IPS DF 19.7 (cell line): ENCODE measurements around the gene C1R.

Source experiments
- DNase-seq: peaks from one replicate; pipeline ENCODE4 v3.0.0-alpha.2; 2013; ENCODE audit warnings: low read depth, low spot score

The C1R gene

DNA sequence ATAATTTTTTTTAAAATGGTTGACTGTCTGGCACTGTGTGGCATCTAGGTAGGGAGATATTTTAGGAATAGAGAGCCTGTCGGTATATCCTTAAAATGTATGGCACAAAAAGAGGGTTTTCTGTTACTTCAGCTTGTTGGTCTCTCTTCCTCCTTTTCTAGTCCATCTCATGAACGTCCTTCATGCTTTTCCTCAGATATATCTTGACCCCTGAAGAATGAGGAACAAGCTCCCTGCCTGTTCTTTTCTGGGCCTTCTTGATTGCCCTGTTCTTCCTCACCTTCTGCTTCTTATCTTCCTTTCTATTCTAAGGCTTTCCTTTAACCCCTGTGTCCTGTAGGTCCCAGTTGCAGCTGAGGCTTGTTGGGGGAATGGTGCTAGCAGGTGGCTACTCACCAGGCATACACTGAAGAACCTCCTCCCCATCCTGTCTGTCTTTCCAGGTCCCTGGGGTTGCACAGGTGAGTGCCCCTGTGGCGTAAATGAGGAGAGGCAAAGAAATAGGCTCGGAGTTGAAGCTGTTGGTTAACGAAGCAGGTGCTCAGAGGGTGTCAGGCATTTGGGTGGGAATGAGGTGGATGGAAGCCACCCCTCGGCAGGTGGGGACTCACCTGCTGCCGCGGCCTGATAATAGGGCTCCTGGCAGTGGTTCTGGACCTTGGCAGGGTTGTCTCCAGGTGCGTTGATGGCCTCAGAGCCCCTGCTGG, 7.2 kb upstream of the C1R start:
- DNase-seq, result no peak

DNA sequence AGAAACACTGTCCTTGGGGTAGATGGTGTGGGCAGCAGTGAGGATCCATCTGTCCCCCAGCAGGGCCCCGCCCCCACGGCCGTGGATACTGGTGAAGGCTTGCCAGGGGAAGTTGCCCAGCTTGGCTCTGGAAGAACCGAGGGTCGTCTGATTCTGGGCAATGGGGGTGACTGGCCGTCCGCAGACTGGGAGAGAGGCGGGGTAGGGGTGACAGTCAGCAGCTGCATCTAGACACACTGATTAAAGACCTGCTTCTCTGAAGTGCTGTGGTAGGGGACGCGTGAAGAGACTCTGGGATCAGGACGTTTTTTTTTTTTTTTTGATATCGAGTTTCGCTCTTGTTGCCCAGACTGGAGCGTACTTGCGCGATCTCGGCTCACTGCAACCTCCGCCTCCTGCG, 4.7 kb upstream of the C1R start:
- no peak for DNase-seq

DNA sequence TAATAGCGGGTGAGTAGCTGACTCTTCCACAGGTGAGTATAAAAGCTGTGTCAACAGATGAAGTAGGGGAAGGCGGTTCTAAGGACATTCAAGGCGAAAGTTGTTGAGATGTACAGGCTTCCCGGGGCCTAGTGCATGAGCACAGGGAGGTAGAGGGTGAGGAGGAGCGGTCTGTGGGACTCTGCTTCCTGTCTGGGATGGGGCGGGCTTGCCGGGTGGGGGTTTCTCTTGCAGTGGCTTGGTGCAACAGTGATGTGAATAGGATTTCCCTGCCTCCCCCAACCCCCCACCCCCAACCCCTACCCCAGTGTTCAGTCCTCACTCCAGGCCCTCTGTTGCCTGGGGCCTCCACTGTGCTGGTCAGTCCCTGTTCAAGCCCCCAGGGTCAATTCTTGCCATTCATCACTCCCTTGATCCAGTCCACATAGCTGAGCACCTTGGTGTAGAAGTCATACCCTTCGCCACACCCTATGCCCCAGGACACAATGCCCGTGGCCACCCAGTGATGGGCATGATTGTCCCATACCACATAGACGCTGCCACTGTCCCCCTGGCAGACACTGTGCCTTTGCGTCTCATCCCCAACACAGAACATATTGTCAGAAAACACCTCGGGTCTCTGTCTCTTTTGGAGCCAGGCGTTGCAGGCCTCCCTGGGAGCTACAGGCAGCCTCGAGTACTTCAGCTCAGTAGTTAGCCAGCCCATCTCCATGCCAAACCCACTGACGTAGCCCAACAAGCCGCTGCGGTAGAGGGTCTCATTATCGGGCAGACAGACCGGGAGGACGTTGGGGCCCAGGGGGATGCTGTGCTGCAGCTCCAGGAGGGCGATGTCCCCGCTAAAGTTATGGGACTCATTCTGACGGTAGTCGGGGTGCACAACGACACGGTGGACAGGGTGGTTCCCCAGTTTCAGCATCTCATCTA, 4.0 kb upstream of the C1R start:
- no peak for DNase-seq

DNA sequence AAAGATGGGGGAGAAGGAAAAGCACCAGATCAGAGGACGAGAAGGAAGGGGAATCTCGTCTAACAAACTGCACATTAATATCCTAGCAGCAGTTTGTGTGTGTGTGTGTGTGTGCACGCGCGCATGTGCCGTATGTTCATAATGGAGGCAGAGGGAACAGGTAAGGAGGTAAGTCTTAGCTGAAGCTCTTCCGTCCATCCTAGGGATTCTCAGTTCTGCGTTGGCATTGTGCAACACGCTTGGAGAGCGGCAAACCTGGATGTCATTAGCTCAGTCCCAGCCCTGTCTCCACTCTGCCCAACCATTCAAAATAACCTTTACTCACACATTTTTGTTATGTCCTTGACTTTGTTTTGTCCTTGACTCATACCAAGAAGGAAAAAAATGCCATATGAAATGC, 1.6 kb upstream of the C1R start:
- no peak for DNase-seq

DNA sequence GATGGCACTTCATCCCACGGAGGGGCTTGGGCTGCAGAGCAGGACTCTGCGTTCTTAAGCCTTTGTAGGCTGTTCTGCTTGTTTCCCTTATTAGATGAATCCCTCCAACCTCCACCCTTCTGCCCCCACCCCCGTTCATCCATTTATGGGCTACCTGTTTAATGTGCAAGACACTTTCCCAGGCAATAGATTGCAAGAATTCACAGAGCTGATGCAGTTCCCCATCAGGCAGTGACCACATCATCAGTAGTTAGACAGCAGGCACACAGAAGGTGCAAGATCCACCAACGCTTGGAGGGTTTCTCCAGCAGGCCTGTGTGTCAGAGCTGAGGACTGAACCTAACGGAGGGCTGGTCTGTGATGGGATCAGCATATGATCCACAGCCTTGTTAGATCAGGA, 1.2 kb upstream of the C1R start:
- DNase-seq, result no peak

DNA sequence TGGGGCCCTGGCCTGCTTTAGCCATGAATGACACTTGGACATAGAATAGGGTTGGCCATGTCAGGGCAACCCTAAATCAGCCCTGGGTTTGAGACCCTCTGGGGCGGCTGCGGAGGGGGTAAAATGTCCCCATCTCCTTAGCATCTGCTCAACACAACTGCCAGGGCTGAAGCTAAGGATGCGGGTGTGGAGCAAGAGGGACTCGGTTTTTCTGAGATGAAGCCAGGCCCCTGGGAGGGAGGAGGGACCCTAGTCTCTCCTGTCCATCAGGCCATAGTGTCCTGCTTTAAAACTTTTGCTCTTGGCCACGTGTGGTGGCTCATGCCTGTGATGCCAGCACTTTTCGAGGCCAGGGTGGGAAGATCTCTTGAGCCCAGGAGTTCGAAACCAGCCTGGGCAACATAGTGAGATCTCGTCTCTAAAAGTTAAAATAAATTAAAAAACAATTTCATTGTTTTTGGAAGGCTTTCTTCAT, 778 bp upstream of the C1R start:
- DNase-seq, result no peak

DNA sequence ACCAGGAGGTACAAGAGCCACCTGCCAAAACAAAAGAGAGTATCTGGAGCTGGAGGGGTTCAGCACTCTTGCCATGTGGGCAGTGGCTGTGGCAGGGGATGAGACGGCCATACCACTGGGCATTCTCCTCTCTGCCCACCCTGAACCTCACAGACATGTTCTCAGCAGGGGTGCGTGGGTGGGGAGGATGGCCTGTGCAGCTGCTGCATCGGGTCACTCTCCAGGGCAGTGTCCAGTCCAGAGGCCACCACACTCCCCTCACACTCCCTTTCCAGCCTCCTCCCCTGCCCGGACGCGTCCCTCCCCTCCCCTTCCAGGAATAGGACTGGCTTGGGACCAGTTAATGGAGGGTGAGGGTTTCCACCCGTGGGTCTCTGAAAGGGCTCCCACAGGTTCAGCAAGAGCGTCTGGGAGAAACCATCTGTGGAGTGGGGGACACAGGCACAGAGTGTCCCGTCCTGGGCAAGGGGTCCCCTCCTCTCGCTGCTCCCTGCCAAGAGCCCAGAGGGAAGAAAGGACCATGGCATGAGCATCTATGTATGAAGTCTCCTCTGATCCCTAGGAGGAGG, 501 bp downstream of the C1R start:
- DNase-seq, result no peak

DNA sequence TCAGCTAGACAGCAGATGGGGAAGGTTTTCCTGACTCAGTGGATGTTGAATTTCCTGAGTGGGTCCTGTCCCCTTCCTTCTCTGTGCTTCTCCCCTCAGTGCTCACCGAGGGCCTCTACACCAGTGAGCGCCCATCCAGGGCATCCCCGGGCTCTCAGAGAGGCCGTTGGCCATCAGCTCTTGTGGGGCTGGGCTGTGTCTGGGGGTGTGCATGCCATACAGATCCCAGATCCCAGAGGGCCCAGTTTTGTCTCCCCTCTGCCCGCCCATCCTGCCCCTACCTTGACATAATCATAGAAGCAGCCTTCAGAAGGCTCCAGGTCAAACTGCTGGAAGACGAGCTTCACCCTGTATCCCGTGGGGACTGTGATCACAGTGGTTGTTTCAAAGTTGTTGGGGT, 1.1 kb downstream of the C1R start:
- no peak for DNase-seq

DNA sequence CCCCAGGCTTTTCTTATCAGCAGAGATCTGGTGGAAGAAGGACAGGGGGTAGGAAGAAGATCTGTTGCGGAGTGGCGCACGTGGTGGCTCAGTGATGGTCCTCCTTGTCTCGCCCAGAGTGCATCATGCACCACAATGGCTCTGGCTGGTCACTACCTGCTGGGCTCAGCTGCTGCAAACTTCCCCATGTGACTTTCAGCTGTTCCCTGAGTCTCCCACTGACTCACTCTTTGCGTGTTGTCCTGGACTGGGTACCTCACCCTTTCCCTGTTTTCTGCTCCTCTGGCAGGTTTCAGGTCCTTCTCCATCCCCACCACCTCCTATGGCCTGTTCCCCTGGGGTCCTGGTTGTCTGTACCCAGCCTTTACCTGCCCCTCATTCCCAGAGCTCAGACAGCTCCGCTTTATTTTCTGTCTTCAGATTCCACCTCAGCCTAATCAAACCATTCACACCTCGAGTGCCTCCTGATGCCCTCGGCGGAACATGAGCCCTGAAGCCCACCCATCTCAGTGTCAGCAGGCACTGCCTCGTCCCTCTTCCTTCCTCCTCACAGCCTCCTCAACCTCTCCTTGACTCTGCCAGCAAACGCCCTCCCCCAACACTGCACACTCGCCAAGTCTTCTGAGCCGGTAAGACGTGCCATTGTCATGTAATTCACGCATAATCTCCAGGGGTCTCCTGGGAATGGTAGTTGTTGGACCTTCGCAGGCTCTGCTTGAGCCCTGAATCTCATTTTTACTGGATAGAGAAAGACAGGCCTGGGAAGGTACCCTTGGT, 1.8 kb downstream of the C1R start:
- DNase-seq, result peak; percentile 64

DNA sequence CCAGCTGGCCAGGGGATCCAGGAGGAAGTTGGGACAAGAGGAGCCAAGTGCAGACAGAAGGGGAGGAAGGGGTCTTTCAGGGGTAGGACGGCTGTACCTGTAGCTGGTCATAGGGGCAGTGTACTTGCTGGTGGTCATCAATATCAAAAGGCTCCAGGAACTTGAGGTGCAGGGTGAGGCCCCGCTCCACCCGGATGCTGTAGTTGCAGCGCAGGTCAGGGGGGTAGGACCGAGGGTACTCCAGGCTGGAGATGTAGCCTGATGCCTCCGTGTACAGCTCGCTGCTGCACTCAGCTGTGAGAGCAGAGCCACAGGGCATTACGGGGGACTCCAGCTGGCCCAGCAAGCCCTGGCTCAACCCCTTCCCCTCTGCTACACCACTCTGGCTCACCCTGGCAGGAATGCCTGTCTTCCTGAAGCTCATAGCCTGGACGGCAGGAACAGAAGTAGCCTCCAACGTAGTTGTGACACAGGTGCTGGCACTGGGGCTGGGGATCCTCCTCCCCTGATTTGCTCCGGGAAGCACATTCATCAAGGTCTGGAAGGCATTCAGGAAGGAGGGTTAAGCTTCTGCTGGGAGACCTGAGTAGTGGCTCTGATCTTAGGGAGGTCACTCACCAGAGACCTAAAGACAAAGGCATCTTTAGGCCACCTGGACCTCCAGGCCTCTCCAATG, 2.9 kb downstream of the C1R start:
- DNase-seq, result no peak

DNA sequence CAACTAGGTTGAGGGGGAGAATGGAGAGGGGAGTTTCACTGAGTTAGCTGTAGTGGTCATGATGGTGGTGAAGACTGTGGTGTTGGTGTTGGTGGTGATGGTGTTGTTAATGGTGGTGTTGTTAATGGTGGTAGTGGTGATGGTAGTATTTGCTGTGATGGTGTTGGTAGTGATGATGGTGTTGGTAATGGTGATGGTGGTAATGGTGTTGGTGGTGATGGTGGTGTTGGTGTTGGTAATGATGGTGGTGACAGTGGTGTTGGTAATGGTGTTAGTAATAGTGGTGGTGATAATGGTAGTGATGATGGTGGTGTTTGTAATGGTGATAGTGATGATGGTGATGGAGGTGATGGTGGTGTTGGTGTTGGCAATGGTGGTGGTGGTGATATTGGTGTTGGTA, 9.1 kb downstream of the C1R start:
- DNase-seq, result no peak

DNA sequence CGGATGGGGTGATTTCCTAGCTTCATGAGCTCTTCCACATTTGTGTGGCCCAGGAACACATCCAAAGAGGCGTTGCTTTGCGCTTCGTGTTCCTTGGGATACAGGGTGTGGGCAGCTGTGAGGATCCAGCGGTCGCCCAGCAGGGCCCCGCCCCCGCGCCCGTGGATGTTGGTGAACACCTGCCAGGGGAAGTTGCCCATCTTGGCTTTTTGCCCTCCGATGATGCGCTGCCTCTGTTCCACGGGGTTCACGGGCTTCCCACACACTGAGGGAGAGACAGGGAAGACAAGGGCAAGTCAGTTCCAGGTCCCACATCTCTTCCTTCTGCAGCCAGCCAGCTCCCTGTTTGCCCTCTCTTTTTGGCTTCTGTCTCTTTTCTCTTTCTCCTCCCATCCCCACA, 11.2 kb downstream of the C1R start:
- DNase-seq, result no peak

DNA sequence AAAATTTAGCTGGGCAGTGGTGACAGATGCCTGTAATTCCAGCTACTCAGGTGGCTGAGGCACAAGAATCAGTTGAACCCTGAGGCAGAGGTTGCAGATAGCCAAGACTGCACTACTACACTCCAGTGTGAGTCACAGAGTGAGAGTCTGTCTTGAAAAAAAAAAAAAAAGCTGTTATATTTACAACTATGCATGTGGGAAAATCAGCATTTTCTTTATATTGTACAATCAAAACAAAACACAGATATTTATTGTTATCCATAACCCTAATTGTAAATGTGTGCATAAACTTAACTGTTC, 12.5 kb downstream of the C1R start:
- DNase-seq, result no peak

DNA sequence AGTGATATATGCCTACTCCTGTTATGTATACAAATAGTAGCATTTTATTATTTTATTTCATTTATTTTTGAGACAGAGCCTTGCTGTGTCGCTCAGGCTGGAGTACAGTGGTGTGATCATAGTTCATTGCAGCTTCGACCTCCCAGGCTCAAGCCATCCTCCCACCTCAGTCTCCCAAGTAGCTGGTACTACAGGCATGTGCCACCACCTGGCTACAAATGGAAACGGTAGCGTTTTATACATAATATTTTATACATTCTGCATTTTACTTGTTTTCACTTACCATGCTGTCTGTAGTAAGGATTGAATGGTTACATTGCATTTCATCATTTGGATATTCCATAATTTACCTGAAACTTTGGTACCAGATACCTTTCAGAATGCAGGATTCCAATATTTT, 14.1 kb downstream of the C1R start:
- no peak for DNase-seq

DNA sequence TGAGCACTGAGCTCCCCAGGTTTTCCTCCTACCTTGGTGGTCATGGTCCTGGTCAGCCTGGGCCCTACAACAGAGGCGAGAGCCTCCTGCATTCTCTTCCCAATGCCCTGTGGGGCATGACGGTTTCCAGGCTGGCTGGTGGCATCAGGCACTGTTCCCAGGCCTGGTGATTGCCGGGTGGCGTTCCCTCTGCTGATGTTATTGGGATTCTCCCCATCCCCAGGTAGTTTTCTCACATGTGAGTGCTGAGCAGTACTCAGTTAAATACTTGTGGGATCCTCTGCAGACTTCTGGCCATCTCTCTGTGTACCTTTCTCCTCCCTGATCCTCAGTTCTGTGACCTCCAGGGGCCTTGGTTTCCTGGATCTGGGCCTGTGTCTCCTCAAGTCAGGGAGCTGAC, 15.8 kb downstream of the C1R start:
- no peak for DNase-seq

DNA sequence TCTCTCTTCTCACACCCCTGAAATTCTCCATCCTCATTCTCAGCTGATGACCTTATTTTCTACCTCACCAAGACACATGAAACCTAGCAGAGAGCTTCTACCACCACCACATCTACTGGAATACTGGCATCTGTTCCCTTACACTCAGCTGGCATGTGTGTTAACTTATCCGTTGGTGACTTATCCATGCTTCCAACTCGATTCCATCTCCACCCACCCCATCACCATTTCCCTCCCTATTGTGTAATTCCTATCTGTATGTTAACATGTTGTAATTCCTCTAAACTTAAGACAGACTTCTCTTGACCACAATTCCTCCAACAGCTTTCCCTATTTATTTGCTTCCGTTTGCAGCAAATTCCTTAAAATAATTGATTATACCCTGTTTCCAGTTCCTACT, 16.3 kb downstream of the C1R start:
- no peak for DNase-seq

DNA sequence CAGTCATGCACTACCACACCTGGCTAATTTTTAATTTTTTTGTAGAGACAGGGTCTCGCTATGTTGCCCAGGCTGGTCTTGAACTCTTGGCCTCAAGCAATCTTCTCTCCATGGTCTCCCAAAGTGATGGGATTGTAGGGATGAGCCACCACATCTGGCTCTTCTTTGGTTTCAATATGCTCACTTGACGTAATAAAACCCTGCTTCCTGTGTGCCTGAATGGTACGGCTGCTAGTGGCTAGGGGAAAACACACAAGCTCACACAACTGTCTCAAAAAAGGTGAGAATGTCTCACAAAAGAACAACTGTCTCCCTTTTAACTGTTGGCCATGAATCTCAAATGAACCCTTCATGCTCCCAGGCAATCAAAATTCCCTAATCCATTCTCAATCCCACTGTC, 16.7 kb downstream of the C1R start:
- no peak for DNase-seq

DNA sequence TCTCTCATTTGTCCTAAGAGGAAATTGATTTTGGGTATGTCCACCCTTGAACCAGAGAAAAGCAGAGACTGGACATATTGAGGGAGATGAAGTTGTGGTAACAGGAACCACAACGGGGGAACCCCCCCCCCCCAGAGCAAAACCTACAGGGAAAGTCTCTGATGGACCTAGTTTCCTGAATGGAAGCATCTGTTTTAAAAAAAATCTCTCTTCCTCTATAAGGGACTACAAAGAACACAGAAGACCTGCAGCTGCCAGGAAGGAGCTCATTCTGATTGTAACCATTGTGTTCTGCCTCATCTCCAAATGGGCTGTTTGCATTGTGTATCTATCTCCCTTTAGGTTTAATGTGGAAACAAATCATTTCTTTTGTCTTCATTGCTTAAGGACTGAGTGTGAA, 18.3 kb downstream of the C1R start:
- DNase-seq, result no peak

DNA sequence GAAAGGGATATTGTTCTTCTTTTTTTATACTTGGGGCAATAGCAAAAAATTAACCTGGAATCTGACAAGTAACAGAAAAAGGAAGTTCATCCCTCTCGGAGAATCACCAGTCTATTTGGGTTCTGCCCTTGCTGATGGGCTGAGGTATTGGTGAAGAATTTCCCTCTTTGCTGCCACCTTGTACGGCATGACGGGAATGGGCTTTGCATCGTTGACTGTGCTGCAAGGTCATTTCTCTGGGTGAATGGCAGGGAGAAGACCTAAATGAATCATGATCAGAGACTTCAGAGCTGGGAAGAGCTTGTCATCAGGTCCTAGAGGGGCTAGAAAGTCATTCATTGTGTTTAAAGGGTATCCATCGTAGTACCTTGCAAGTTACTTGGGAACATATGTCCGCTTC, 19.7 kb downstream of the C1R start:
- no peak for DNase-seq

DNA sequence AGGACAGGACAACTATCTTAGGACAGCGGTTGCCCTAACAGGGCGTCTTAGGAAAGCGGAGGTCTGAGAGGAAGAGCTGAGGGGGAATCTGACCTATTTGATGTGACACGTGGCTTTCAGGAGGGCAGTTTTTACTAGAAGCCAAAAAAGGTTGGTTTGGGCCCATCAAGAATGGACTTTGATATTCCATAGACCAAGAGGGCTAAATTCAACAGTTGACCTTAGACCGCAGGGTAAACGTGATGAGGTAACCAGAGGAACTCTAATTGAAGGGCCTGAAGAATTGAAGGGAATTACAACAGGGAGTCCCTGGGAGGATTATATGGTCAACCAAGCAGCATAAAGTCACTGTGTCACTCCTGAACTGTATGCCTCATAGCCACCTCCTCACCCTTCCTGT, 20.2 kb downstream of the C1R start:
- DNase-seq, result no peak

DNA sequence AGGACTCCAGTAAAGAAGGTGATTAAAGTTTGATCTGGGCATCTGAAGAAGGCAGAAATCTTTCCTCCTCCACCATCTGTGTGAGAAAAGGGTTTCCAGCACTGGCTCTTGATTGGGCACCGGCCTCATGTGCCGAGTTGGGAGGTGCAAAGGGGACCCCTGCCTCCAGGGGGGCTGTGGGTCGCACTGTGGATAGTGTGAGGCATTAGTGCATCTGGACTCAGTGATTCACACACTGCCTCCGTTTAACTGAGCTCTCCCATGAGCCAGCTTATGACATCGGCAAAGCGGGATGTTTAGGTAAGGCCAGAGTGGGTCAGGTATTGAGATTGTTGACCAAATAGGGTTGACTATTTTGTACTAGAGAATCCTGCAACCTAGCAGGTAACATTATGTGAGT, 22.9 kb downstream of the C1R start:
- DNase-seq, result no peak

DNA sequence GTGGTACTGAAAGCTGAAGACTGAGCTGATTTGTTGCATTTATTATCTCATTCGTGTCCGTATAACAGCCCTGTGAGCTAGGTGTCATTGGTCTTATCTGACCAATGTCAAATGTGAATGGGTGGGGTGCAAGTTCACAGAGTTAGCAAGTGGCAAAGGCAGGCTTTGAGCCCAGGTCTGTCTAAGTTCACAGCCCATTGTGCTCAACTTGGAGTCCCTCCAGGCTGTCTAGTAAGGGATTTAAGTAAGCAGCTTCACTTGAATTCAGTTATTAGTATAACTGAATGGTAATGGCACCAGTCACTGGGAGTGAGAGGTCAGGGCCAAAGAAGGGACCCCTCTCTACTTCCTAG, 23.3 kb downstream of the C1R start:
- no peak for DNase-seq
